C4-2B (cell line): ENCODE results near the gene CORO2B.

Source experiments
- ZFX ChIP-seq: fragments of 450-650 bp; IDR thresholded peaks from 2 replicates; pipeline ENCODE4 v1.6.1; 2017
- TF ChIP-seq, protein P1 (sequence below): fragments of 450-650 bp; conservative IDR thresholded peaks from 2 replicates; pipeline ENCODE4 v1.5.1; 2017; ENCODE audit warnings: mild to moderate bottlenecking

DNA sequence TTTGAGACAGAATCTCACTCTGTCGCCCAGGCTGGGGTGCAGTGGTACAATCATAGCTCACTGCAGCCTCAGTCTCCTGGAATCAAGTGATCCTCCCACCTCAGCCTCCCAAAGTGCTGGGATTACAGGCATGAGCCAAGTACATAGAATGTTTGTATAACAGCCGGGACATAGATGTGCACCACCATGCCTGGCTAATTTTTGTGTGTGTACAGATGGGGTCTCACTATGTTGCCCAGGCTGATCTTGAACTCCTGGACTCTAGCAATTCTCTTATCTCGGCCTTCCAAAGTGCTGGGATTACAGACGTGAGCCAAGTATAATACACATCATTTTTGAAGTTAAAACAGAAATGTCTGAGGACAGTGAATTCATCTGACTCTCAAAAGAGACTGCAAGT, 93.5 kb downstream of the CORO2B start:
- TF ChIP-seq, protein P1, sequence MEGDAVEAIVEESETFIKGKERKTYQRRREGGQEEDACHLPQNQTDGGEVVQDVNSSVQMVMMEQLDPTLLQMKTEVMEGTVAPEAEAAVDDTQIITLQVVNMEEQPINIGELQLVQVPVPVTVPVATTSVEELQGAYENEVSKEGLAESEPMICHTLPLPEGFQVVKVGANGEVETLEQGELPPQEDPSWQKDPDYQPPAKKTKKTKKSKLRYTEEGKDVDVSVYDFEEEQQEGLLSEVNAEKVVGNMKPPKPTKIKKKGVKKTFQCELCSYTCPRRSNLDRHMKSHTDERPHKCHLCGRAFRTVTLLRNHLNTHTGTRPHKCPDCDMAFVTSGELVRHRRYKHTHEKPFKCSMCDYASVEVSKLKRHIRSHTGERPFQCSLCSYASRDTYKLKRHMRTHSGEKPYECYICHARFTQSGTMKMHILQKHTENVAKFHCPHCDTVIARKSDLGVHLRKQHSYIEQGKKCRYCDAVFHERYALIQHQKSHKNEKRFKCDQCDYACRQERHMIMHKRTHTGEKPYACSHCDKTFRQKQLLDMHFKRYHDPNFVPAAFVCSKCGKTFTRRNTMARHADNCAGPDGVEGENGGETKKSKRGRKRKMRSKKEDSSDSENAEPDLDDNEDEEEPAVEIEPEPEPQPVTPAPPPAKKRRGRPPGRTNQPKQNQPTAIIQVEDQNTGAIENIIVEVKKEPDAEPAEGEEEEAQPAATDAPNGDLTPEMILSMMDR, result no peak
- no peak for TF ChIP-seq ZFX
